ENCODE data around the gene MBD5. TPM values are rescaled to one million over a fixed set of nuclear protein-coding genes. Genes with fewer than 3 reads are reported as not detected.

Gene MBD5
- total RNA-seq, 1 donor from 2014 or later = 38.8 TPM

DNA sequence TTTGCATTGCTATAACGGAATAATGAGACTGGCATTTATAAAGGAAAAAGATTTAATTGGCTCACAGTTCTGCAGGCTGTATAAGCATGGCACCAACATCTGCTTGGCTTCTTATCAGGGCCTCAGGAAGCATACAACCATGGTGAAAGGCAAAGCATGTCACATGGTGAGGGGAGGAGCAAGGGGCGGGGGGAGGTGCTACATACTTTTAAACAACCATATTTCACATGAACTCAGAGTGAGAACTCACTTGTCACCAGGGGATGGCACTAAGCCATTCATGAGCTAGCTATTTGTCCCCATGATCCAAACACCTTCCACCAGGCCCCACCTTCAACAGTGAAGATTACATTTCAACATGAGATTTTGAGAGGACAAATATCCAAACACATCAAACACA lies 188.7 kb downstream of the MBD5 start:
- Mint-ChIP-seq H3K36me3 (no peaks in the 10 kb centered on the region), H3K27me3 (ENCODE audit: insufficient read depth, low read depth) (peaks cover 2% of the 10 kb centered on the region), H3K9me3 (no peaks in the 10 kb centered on the region), H3K4me3 (no peak overlapping the region), H3K4me1 (no peaks in the 10 kb centered on the region), H3K27ac (no peak overlapping the region)
- Histone ChIP-seq H3K36me3 (no peaks in the 10 kb centered on the region), H3K9me3 (ENCODE audit: low read depth) (no peaks in the 10 kb centered on the region), H3K27ac (no peak overlapping the region), H3K4me3 (no peak overlapping the region), H4K20me1 (ENCODE audit: low read depth) (no peaks in the 10 kb centered on the region), H3K27me3 (no peaks in the 10 kb centered on the region), H2AFZ (replicated peaks) (no peak overlapping the region), H3K4me2 (no peak overlapping the region), H3K79me2 (ENCODE audit: low read depth) (no peaks in the 10 kb centered on the region), H3K9ac (no peak overlapping the region), H3F3A (ENCODE audit: low read depth) (no peaks in the 10 kb centered on the region), H3K4me1 (no peaks in the 10 kb centered on the region)
- TF ChIP-seq EZH2 (IDR thresholded peaks at IDR 0.05) = no peak
- no peak for TF ChIP-seq EZH2phosphoT487 (IDR thresholded peaks at IDR 0.05)
- no peak for TF ChIP-seq CTCF (IDR thresholded peaks at IDR 0.05)
- DNase-seq (ENCODE audit: low spot score) = no peak

DNA sequence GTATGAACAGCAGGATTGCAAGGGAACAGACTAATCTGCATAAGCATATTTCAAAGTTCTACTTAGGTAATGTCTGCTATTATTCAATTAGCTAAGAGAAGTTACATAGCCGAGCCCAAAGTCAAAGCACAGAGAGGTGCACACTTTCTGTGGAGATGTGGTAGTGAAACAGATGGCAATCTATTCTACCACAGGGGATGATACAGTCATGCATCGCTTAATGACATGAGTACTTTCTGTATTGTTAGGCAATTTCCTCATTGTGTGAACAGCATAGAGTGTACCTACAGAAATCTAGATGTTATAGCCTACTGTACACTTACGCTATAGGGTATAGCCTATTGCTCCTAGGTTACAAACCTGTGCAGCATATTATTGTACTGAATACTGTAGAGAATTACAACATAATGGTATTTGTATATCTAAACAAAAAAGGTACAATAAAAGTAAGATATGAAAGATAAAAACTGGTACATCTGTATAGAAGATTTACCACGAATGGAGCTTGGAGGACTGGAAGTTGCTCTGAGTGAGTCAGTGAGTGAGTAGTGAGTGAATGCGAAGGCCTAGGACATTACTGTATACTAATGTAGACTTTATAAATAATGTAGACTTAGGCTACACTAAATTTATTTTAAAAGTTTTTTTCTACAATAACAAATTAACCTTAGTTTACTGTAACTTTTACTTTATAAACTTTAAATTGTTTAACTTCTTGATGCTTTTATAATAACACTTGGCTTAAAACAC lies 197.6 kb downstream of the MBD5 start:
- H3K4me1 ChIP-seq = no peaks in the 10 kb centered on the region
- Mint-ChIP-seq H3K27me3 (ENCODE audit: insufficient read depth, low read depth) (no peaks in the 10 kb centered on the region), H3K36me3 (peaks cover 9% of the 10 kb centered on the region), H3K27ac (no peak overlapping the region), H3K9me3 (peaks cover 23% of the 10 kb centered on the region), H3K4me1 (no peaks in the 10 kb centered on the region), H3K4me3 (no peak overlapping the region)
- no peak overlapping the region for H3K27ac ChIP-seq
- no peak overlapping the region for H3K9ac ChIP-seq
- H2AFZ ChIP-seq (replicated peaks) = no peak overlapping the region
- TF ChIP-seq EZH2 (IDR thresholded peaks at IDR 0.05) = no peak
- TF ChIP-seq EZH2phosphoT487 (IDR thresholded peaks at IDR 0.05) = no peak
- no peak for TF ChIP-seq CTCF (IDR thresholded peaks at IDR 0.05)
- peaks cover 5% of the 10 kb centered on the region for H3K9me3 ChIP-seq (ENCODE audit: low read depth)
- no peaks in the 10 kb centered on the region for H3K79me2 ChIP-seq (ENCODE audit: low read depth)
- no peak for DNase-seq (ENCODE audit: low spot score)
- no peak overlapping the region for H3K4me2 ChIP-seq
- no peak overlapping the region for H3K4me3 ChIP-seq
- H3K36me3 ChIP-seq = peaks cover 4% of the 10 kb centered on the region
- no peaks in the 10 kb centered on the region for H3F3A ChIP-seq (ENCODE audit: low read depth)
- H4K20me1 ChIP-seq (ENCODE audit: low read depth) = no peaks in the 10 kb centered on the region
- H3K27me3 ChIP-seq = no peaks in the 10 kb centered on the region

- H3F3A ChIP-seq (ENCODE audit: low read depth) = no peaks in the 10 kb centered on the region
- H3K4me1 ChIP-seq = no peaks in the 10 kb centered on the region
- no peak for TF ChIP-seq EZH2 (IDR thresholded peaks at IDR 0.05)
- no peak for TF ChIP-seq CTCF (IDR thresholded peaks at IDR 0.05)
- no peak for TF ChIP-seq EZH2phosphoT487 (IDR thresholded peaks at IDR 0.05)
- no peaks in the 10 kb centered on the region for H4K20me1 ChIP-seq (ENCODE audit: low read depth)
- no peak overlapping the region for H3K4me3 ChIP-seq
- peaks cover 4% of the 10 kb centered on the region for H3K36me3 ChIP-seq
- H3K27ac ChIP-seq = no peak overlapping the region
- Mint-ChIP-seq H3K36me3 (peaks cover 12% of the 10 kb centered on the region), H3K27me3 (ENCODE audit: insufficient read depth, low read depth) (no peaks in the 10 kb centered on the region), H3K27ac (no peak overlapping the region), H3K4me3 (no peak overlapping the region), H3K9me3 (peaks cover 39% of the 10 kb centered on the region), H3K4me1 (no peaks in the 10 kb centered on the region)
- H3K4me2 ChIP-seq = no peak overlapping the region
- no peak overlapping the region for H3K9ac ChIP-seq
- H3K27me3 ChIP-seq = no peaks in the 10 kb centered on the region
- peaks cover 5% of the 10 kb centered on the region for H3K9me3 ChIP-seq (ENCODE audit: low read depth)
- no peaks in the 10 kb centered on the region for H3K79me2 ChIP-seq (ENCODE audit: low read depth)
- DNase-seq (ENCODE audit: low spot score) = no peak
- H2AFZ ChIP-seq (replicated peaks) = no peak overlapping the region
Observed at GRCh38 chr2:148221166-148221565, 200.3 kb downstream of the MBD5 start.

Data from neural progenitor cell (in vitro differentiated cells).